Adrenal gland (tissue), 12 donors: Measurements from ENCODE around the gene MROH7. TPM values are rescaled to one million over a fixed set of nuclear protein-coding genes. Genes with fewer than 3 reads are reported as not detected.

Experiments
- DNase-seq, 7 donors: peaks; one replicate each; pipeline ENCODE4 v3.0.0-alpha.2; 2019 to 2020
- H3K27ac ChIP-seq, 5 donors: fragments of 200-600 bp; sonication (generic) in 4 of 5; 1 replicate in 3 of 5; 2 replicates in 2 of 5; pipeline versions ENCODE4 v1.5.1 to v1.8.0; 2016 to 2020; ENCODE audit warnings: mild to moderate bottlenecking in 1 of 5
- H3K27me3 ChIP-seq: fragments of 200-600 bp; 2 replicates; pipeline ENCODE4 v1.8.0; 2021
- H3K36me3 ChIP-seq, 2 donors: fragments of 200-600 bp; replicated peaks in 1 of 2; 1 replicate in 1 of 2; 2 replicates in 1 of 2; pipeline versions ENCODE4 v1.5.1 to v1.8.0; 2018 to 2022
- H3K4me1 ChIP-seq, 2 donors: fragments of 200-600 bp; replicated peaks in 1 of 2; 1 replicate in 1 of 2; 2 replicates in 1 of 2; pipeline versions ENCODE4 v1.5.1 to v1.8.0; 2018 to 2021
- H3K4me3 ChIP-seq, 4 donors: fragments of 200-600 bp; sonication (generic) in 3 of 4; one replicate each; pipeline ENCODE4 v1.5.1; 2016 to 2018
- H3K9me3 ChIP-seq, 3 donors: fragments of 200-600 bp; sonication (generic) in 1 of 3; replicated peaks in 1 of 3; 1 replicate in 2 of 3; 2 replicates in 1 of 3; pipeline versions ENCODE4 v1.5.1 to v1.8.0; 2016 to 2021
- POLR2A ChIP-seq, 2 donors: fragments of 450-650 bp; IDR thresholded peaks; one replicate each; pipeline ENCODE4 v1.6.1; 2017; ENCODE audit warnings: antibody characterized with exemption in 2 of 2, mild to moderate bottlenecking in 2 of 2, moderate library complexity in 1 of 2
- WGBS, 4 donors: extraction: QIAGEN DNeasy Blood & Tissue Kit in 2 of 4; methylation state at CpG; one replicate each; pipeline versions ENCODE4 v1.1.5 to v1.1.7; 2013 to 2017; 5-methylcytosine and 5-hydroxymethylcytosine counted together
- intact Hi-C, 2 donors: fragments of 100-400 bp; cut with DNase I; formaldehyde crosslinking; loops; one replicate each; pipeline versions ENCODE4 v1.14.1 to v1.15.0; 2022 to 2023
- polyA plus RNA-seq, 3 donors: library from polyadenylated mRNA; stranded (reverse); fragments of 200-250 nt in 2 of 3; fragments of 350-450 nt in 1 of 3; fragmentation: Illumina TruSeq in 1 of 3; extraction: RNeasy Lipid Tissue Mini Kit (QIAGEN cat#74804) in 1 of 3; gene quantifications; one replicate each; pipeline ENCODE4 v1.2.3, GENCODE V29; 2013 to 2014
- total RNA-seq, 9 donors: library from RNA; depleted of rRNA in 4 of 9; stranded (reverse); fragments of >200 nt in 4 of 9; fragments of 120-200 nt in 1 of 9; fragmentation: NEBNext Ultra II Directional in 1 of 9; extraction: Animal tissue kit (Norgen Biotek cat#: 25700) in 1 of 9; gene quantifications; one replicate each; pipeline versions ENCODE4 v1.1.0 to v1.2.4, GENCODE V29; 2013 to 2023
- TF ChIP-seq, protein P1 (sequence below), 6 experiments: fragments of 450-650 bp in 4 of 6; fragments of 200-600 bp in 2 of 6; sonication (generic) in 1 of 6; IDR thresholded peaks; 1 replicate in 5 of 6; 2 replicates in 1 of 6; pipeline versions ENCODE4 v1.5.1 to v1.8.0; 2016 to 2021; ENCODE audit warnings: antibody characterized with exemption in 6 of 6, mild to moderate bottlenecking in 2 of 6, moderate library complexity in 1 of 6
- donor health status: healthy with polysubstance abuse.
- donor health status: Bipolar disorder and iron deficiency.
- donor health status: DM: yes; HTN: yes; CAD: no.
- donor health status: DM: no; HTN: no; CAD: no.
- donor health status: DM: no; HTN: no; CAD: no.
- donor health status: DM: yes; HTN: yes; CAD: no.

MROH7 gene
- total and polyA plus RNA-seq, 12 donors: 0.62 to 13.0 (median 2.1) TPM

GRCh38 chr1:54604572-54605370, 36.8 kb upstream of the MROH7 start:
- 82 to 91% (median 86%) methylated on average over 8 to 13 of the region's 13 CpGs for WGBS, 4 donors
- DNase-seq: no peak
- H3K4me3 ChIP-seq: no peak overlapping the region
- no peaks in the 10 kb centered on the region for H3K27me3 ChIP-seq
- H3K36me3 ChIP-seq: no peaks in the 10 kb centered on the region
- intact Hi-C loops: no loop called here
- H3K9me3 ChIP-seq: no peaks in the 10 kb centered on the region
- H3K27ac ChIP-seq: no peak overlapping the region
- H3K4me1 ChIP-seq: peaks cover 0 to 3% of the 10 kb centered on the region in 2 donors
- TF ChIP-seq, protein P1, sequence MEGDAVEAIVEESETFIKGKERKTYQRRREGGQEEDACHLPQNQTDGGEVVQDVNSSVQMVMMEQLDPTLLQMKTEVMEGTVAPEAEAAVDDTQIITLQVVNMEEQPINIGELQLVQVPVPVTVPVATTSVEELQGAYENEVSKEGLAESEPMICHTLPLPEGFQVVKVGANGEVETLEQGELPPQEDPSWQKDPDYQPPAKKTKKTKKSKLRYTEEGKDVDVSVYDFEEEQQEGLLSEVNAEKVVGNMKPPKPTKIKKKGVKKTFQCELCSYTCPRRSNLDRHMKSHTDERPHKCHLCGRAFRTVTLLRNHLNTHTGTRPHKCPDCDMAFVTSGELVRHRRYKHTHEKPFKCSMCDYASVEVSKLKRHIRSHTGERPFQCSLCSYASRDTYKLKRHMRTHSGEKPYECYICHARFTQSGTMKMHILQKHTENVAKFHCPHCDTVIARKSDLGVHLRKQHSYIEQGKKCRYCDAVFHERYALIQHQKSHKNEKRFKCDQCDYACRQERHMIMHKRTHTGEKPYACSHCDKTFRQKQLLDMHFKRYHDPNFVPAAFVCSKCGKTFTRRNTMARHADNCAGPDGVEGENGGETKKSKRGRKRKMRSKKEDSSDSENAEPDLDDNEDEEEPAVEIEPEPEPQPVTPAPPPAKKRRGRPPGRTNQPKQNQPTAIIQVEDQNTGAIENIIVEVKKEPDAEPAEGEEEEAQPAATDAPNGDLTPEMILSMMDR (IDR thresholded peaks at IDR 0.05): no peak
- no peak for TF ChIP-seq POLR2A (IDR thresholded peaks at IDR 0.05)

- no peaks in the 10 kb centered on the region for H3K9me3 ChIP-seq
- H3K4me3 ChIP-seq: no peak overlapping the region
- TF ChIP-seq, protein P1 (IDR thresholded peaks at IDR 0.05): no peak
- no peak for TF ChIP-seq POLR2A (IDR thresholded peaks at IDR 0.05)
- 87 to 92% (median 90%) methylated on average over 8 to 9 of the region's 9 CpGs for WGBS, 4 donors
- H3K36me3 ChIP-seq: no peaks in the 10 kb centered on the region
- H3K4me1 ChIP-seq: peaks cover 0 to 4% of the 10 kb centered on the region in 2 donors
- no peak overlapping the region for H3K27ac ChIP-seq
- no peak for DNase-seq
- no peaks in the 10 kb centered on the region for H3K27me3 ChIP-seq
- intact Hi-C loops: no loop called here
These were observed 35.2 kb upstream of the MROH7 start for GRCh38 chr1:54606096-54606989.

GRCh38 chr1:54606990-54607325, 34.6 kb upstream of the MROH7 start:
- intact Hi-C loops: no loop called here
- WGBS, 4 donors: 84 to 97% (median 95%) methylated on average over 8 to 13 of the region's 13 CpGs; no CpG with 5 or more reads in 1 of the 4 donors
- Histone ChIP-seq H3K27ac (no peak overlapping the region), H3K36me3 (no peaks in the 10 kb centered on the region), H3K9me3 (no peaks in the 10 kb centered on the region), H3K27me3 (no peaks in the 10 kb centered on the region), H3K4me1 (peaks cover 0 to 4% of the 10 kb centered on the region in 2 donors), H3K4me3 (no peak overlapping the region)
- DNase-seq: no peak
- TF ChIP-seq POLR2A (IDR thresholded peaks at IDR 0.05): no peak
- TF ChIP-seq, protein P1 (IDR thresholded peaks at IDR 0.05): no peak

DNA sequence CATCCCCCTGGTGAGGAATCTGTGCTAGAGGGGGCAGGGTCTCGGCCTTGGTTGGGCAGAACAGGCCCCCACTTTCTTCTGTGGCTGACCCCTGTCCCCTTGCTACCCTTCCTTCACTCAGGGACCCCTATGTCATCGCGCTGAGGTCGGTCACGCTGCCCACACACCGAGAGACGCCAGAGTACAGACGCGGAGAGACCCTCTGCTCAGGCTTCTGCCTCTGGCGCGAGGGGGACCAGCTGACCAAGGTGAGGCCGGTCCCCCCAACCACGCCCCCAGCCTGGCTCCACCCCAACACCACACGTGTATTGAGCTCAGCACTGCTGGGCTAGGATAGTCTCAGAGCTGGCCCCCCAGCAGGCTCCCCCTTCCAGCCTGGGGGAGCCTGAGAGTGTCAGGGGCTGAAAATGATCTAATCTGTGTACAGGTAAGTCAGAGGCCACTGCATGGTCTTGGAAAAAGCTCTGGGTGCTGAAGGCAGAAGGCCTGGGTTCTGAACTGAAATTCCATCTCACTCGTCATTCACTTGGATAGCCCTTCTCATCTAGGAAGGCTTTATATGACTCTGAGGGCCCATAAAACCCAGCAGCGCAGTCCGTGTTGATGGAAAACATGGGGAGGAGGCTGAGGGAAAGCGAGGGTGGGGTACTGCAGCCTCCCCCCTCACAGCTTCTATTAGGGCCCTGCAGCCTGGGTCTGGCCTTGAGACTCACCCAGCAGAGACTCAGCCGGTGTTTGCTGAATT, 33.6 kb upstream of the MROH7 start:
- no peaks in the 10 kb centered on the region for H3K9me3 ChIP-seq
- no peak for TF ChIP-seq POLR2A (IDR thresholded peaks at IDR 0.05)
- TF ChIP-seq, protein P1 (IDR thresholded peaks at IDR 0.05): no peak
- H3K27ac ChIP-seq: no peak overlapping the region
- no peaks in the 10 kb centered on the region for H3K27me3 ChIP-seq
- 88 to 96% (median 92%) methylated on average over 16 to 19 of the region's 19 CpGs for WGBS, 4 donors
- intact Hi-C loops: no loop called here
- no peak overlapping the region for H3K4me3 ChIP-seq
- DNase-seq: no peak
- no peaks in the 10 kb centered on the region for H3K36me3 ChIP-seq
- H3K4me1 ChIP-seq: peaks cover 0 to 4% of the 10 kb centered on the region in 2 donors
